GM20000 (cell line): ENCODE results near the gene FGFR2.

ENCODE experiments used
- DNase-seq: peaks from one replicate; pipeline ENCODE4 v3.0.0; 2012; ENCODE audit warnings: low spot score
- CTCF ChIP-seq: IDR thresholded peaks from 2 replicates; pipeline ENCODE4 v1.5.1; 2012; ENCODE audit warnings: mild to moderate bottlenecking, control low read depth; ENCODE audit errors: extremely low read depth, missing control alignments

The FGFR2 gene

DNA sequence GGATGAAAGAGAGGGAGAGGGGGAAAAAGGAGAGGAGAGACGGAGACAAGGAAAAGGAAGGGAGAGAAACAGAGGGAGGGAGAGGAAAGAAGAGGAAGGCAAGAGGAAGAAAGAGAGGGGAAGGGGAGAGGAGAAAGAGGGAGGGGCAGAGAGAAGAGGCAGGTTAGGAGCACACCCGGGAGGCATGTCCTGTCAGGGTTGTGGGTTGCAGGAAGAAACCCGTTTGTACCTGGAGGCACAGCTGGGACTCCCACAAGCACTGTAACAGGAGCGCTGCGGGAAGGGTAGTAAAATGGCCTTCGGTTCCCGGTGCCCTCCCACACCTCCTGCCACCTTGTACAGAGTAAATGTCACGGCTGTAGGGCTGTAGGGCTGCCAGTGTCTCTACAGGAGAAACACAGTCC lies 24.7 kb downstream of the FGFR2 start:
- no peak for TF ChIP-seq CTCF
- DNase-seq, result no peak

- no peak for DNase-seq
- no peak for TF ChIP-seq CTCF
Observed at GRCh38 chr10:121572859-121573537, 25.2 kb downstream of the FGFR2 start.

DNA sequence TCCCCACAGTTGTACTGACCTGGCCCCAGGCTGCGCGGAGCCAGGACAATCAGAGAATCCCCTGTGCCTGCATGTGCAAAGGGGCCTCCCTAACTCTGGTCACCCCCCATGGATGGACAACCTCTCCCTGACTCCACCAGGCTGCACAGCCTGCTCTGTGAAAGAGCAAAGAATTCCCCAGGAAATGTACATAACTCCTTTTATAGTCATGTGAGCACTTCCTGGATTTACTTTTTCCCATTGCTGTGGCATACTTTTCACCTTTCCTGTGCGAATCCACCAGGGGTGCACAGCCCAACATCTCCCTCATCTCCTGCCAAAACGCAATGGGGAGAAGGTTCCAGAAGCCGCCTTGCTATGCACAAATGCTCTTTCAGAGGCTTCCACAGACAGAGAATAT lies 27.9 kb downstream of the FGFR2 start:
- no peak for TF ChIP-seq CTCF
- no peak for DNase-seq

- no peak for DNase-seq
- no peak for TF ChIP-seq CTCF
Observed at GRCh38 chr10:121568275-121568674, 30.0 kb downstream of the FGFR2 start.

DNA sequence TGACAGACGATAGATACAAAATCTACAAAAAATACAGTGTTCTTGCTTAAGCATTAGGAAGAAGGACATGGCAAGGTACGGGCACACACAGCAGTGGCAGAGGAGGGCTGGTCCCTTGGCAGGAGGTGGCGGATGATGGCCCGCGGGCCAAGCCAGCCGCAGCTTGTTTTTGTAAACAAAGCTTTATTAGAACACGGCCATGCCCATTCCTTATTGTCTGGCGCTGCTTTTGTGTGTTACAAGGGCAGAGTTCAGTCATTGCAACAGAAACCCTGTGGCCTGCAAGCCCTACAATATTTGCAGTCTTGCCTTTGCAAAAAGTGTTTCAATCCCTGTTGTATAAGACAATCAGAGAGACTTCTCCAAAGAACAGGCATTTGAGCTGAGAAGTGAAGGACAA lies 30.7 kb downstream of the FGFR2 start:
- no peak for TF ChIP-seq CTCF
- no peak for DNase-seq

GRCh38 chr10:121566755-121567154 lies 31.5 kb downstream of the FGFR2 start:
- no peak for TF ChIP-seq CTCF
- no peak for DNase-seq

DNA sequence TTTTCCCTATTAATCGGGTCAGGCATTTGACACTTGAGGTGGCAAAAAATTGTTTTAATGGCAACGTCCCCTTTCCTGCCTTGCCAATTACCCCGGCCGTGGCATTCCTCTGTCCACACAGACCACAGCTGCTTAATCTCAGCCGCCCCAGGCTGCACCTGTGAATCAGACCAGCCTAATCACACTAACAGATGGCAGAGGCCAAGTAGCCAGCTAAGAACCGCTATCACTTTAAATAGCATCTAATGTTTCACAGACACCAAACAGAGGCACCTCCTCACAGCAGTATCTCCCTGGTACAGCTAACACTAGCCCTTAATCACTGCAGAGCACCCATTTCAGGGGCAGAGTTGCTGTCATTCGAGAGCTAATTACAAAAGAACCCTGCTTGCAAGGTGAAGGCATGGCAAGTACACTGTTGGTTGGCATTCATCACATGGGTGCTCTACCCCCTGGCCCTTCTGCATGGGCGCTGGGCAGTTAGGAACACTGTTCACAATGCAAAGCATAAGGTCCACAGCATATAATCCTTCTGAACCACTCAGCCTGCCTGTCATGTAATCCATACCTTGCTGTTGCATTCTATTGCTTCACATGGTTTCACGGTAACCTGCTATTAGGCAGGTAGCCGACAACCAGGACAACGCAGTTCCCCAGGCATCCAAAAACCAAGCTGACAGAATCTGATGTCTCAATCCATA lies 38.8 kb downstream of the FGFR2 start:
- no peak for TF ChIP-seq CTCF
- no peak for DNase-seq
